ENCODE data around the gene SKOR2. TPM values are rescaled to one million over a fixed set of nuclear protein-coding genes. Genes with fewer than 3 reads are reported as not detected.

SKOR2 gene
- total and polyA plus RNA-seq, 2 of the 13 experiments (the other 11 are each of a cell fraction or from before 2014, with no cell fraction given): not detected

- no peak for TF ChIP-seq ZNF704 (CRISPR knock-in tag; IDR thresholded peaks at IDR 0.05; ENCODE audit: borderline replicate concordance)
- TF ChIP-seq ZNF672 (CRISPR knock-in tag; IDR thresholded peaks at IDR 0.05): no peak
- no peak for TF ChIP-seq ZNF354B (CRISPR knock-in tag; IDR thresholded peaks at IDR 0.05)
- no peak for TF ChIP-seq ATM (IDR thresholded peaks at IDR 0.05; ENCODE audit: borderline replicate concordance)
- TF ChIP-seq SKI (IDR thresholded peaks at IDR 0.05; ENCODE audit: partially characterized antibody): no peak
- TF ChIP-seq NFE2L2 (IDR thresholded peaks at IDR 0.05; ENCODE audit: low read length): no peak
- no peak for TF ChIP-seq ZBTB46 (CRISPR knock-in tag; IDR thresholded peaks at IDR 0.05; ENCODE audit: borderline replicate concordance)
- TF ChIP-seq NAIF1 (CRISPR knock-in tag; IDR thresholded peaks at IDR 0.05; ENCODE audit: borderline replicate concordance): no peak
These were observed 1.7 kb upstream of the SKOR2 start (continued) for GRCh38 chr18:47253101-47253654.

- peaks cover 1 to 28% of the 10 kb centered on the region in 2 experiments; a peak in 4 of 5 replicates for H3K27me3 ChIP-seq (ENCODE audit: control insufficient read depth in 1 of 2, insufficient read depth in 2 of 2, low read length in 2 of 2)
- BruUV-seq (replicated peaks): no TSS peak
- no peak overlapping the region for H3K4me2 ChIP-seq (ENCODE audit: low read depth, low read length)
- H3K4me1 ChIP-seq (ENCODE audit: insufficient read depth, low read length): no peaks in the 10 kb centered on the region
- no peak overlapping the region for H2AFZ ChIP-seq (ENCODE audit: low read length)
- no peak overlapping the region for H3K9ac ChIP-seq (ENCODE audit: insufficient read depth, low read depth, low read length)
- 62% methylated on average over 25 of the region's 26 CpGs for WGBS (ENCODE audit: low lambda C conversion rate)
- CTCF ChIA-PET (ENCODE audit: low intra/inter-chr PET ratio, low total read pairs): no interaction called here
- ATAC-seq (no peak), FAIRE-seq (no peak), DNase-seq (ENCODE audit: low spot score) (no peak)
- POLR2A ChIA-PET: no interaction called here
- H3K4me3 ChIP-seq (replicated peaks in 1 of 3; ENCODE audit: insufficient read depth in 1 of 3, low read depth in 2 of 3, low read length in 3 of 3): no peak overlapping the region
- H3K27ac ChIP-seq (ENCODE audit: extremely low read length, insufficient read depth, low read length): no peak overlapping the region
- H3K79me2 ChIP-seq (ENCODE audit: insufficient read depth, low read length): no peaks in the 10 kb centered on the region
- H3K36me3 ChIP-seq (replicated peaks in 1 of 2; ENCODE audit: control insufficient read depth in 1 of 2, insufficient read depth in 2 of 2, low read length in 2 of 2): no peaks in the 10 kb centered on the region
- in situ Hi-C loops (cut with HindIII; ENCODE audit: extremely low pct_ligation_motif_present, low pct_unique_long_range_greater_than_20kb): no loop called here
- H4K20me1 ChIP-seq (ENCODE audit: insufficient read depth, low read length): no peaks in the 10 kb centered on the region; the same call in 1 of the 2 replicates
- H3K9me3 ChIP-seq (ENCODE audit: low read length): no peaks in the 10 kb centered on the region
- intact Hi-C loops (cut with micrococcal nuclease; ENCODE audit: unreplicated experiment): no loop called here
- no peak for TF ChIP-seq POGK (CRISPR knock-in tag; conservative IDR thresholded peaks at IDR 0.05)
- TF ChIP-seq ZNF788 (CRISPR knock-in tag; IDR thresholded peaks at IDR 0.05; ENCODE audit: borderline replicate concordance): no peak
- TF ChIP-seq PAX8 (CRISPR knock-in tag; IDR thresholded peaks at IDR 0.05; ENCODE audit: borderline replicate concordance): no peak
- TF ChIP-seq LRRFIP1 (CRISPR knock-in tag; conservative IDR thresholded peaks at IDR 0.05): no peak
- no peak for TF ChIP-seq CHCHD3 (CRISPR knock-in tag; IDR thresholded peaks at IDR 0.05)
- no peak for TF ChIP-seq JUND (CRISPR knock-in tag; IDR thresholded peaks at IDR 0.05)
These were observed 941 bp downstream of the SKOR2 start for GRCh38 chr18:47250391-47251046.

All from HepG2 (cell line).